Head of caudate nucleus (tissue), 42 donors: ENCODE data around the gene HMCES.
"Not testable (repeated sequence)": the region's sequence is repeated elsewhere in the genome, so short reads cannot be mapped to it uniquely, and the experiment has no call there.

Source experiments
- DNase-seq, 42 donors: peaks; one replicate each; pipeline versions ENCODE4 v3.0.0 to v3.0.0-alpha.2; 2020 to 2021; ENCODE audit warnings: mixed read lengths in 7 of 42
- intact Hi-C: fragments of 100-400 bp; cut with DNase I; formaldehyde crosslinking; loops from one replicate; pipeline ENCODE4 v1.15.0; 2022

Gene HMCES

DNA sequence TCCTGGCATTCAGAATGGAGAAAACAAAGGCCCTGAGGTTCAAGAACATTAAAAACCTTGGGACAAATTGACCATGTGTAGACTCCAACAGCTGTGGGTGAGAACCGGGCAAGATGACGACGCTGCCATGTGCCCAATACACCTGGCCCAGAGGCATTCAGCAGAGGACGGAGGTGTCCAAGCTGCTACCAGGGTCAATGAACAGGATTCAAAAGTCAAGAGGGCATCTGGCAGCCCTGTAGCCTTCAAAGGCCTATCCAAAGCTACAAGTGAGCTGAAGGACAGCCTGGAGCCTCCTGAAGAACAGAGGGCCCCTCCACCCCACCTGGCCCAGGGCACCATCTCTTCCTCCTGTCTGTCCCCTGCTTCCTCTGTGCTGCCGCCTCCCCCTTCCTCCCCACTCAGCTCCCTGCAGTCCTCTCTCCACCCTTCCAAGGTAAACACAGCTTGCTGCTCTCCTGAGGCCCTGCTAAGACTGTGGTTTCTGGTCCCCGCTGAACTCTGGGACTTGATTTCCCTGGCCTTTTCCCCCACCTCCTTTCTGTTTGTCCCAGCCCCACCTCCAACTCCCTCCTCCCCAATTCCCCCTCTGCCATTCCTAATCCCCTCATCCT is 57.5 kb downstream of the HMCES start:
- no peak for DNase-seq
- intact Hi-C loops: no loop called here

DNA sequence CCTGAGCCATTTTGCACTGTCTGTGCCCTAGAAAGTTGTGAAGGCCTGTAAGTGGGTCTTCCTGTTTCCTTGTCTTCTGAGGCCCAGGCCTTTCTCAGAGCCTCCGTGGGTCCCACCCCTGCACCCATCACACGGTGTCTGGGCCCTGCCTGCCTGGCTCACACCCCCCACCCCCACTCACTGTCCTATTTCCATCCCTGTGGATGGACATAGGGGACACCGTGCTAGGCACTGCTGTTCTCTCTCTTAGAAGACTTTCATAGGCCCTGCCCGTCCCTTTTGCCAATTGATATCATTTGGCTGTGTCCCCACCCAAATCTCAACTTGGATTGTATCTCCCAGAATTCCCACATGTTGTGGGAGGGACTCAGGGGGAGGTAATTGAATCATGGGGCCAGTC is 59.0 kb downstream of the HMCES start:
- intact Hi-C loops, DNase-seq: not testable (repeated sequence)

DNA sequence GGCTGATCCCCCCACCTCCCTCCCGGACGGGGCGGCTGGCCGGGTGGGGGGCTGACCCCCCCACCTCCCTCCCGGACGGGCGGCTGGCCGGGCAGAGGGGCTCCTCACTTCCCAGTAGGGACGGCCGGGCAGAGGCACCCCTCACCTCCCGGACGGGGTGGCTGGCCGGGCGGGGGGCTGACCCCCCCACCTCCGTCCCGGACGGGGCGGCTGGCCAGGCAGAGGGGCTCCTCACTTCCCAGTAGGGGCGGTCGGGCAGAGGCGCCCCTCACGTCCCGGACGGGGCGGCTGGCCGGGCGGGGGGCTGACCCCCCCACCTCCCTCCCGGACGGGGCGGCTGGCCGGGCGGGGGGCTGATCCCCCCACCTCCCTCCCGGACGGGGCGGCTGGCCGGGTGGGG is 60.5 kb downstream of the HMCES start:
- DNase-seq, intact Hi-C loops: not testable (repeated sequence)

DNA sequence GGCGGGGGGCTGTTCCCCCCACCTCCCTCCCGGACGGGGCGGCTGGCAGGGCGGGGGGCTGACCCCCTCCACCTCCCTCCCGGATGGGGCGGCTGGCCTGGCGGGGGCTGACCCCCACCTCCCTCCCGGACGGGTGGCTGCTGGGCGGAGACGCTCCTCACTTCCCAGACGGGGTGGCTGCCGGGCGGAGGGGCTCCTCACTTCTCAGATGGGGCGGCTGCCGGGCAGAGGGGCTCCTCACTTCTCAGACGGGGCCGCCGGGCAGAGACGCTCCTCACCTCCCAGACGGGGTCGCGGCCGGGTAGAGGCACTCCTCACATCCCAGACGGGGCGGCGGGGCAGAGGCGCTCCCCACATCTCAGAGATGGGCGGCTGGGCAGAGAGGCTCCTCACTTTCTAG is 61.2 kb downstream of the HMCES start:
- DNase-seq, intact Hi-C loops: not testable (repeated sequence)

DNA sequence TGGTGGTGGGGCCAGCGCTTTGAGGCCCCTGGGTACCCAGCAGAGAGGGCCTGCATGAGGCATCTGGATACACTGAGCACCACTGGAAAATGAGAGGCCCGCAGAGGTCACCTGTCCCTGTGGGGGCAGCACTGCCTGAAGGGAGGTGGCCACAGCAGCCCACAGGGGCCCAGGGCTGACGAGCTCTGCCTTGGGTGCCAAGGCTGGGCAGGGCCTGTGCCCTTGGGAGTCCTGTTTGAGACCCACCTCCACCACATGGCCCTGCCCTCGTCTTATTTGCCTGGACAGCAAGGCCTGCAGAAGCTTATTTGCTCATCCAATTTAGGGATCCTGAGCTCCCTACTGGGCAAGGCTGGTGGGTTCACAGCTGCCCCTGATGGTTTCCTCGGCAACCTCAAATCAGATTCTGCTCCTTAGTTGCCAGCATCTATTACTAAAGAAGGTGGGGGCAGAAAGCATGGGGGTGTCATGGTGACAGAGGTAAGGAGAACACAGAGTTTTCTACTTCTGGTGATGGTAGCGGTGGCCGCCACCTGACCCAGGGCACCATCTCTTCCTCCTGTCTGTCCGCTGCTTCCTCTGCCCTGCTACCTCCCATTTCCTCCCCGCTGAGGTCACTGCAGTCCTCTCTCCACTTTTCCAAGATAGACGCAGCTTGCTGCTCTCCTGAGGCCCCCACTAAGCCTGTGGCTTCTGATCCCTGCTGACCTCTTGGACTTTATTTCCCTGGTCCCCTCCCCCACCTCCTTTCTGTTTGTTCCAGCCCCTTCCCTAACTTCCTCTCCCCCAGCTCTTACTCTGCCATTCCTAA is 62.9 kb downstream of the HMCES start:
- DNase-seq: peak in 21 of 42 donors; percentile 6 to 64 (median 33)
- intact Hi-C loops: no loop called here

DNA sequence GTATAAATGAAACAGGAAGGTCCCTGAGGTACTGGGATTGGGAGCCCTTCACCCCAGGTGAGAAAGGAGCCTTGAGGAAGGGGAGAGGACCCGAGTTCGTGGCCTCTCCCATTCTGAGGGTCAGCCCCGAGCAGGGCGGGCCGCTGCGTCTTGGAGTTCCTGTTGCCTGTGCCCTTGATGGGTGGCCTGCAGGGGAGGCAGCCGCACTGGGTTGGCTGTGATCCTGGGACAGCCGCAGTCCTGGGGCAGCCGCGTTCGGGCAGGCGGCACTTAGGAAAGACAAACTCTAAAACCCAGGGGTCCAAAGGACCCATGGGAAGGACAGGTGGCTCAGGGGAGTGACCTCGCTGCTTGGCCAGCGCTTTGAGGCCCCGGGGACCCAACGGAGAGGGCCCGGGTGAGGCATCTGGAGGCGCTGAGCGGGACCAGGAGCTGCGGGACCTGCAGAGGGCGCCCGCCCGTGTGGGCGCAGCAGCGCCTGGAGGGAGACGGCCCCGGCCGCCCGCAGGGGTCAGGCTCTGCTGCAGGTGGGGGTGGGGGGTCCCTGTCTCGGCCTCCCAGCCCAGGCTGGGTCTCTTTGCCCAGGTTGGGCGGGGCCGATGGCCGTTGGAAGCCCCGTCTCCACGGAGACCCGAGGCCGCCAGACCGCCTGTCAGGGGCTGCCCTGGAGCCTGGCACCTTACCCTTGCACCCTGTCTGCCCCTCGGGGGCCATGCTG is 65.1 kb downstream of the HMCES start:
- intact Hi-C loops: no loop called here
- peak in 29 of 42 donors; percentile 13 to 55 (median 30) for DNase-seq

DNA sequence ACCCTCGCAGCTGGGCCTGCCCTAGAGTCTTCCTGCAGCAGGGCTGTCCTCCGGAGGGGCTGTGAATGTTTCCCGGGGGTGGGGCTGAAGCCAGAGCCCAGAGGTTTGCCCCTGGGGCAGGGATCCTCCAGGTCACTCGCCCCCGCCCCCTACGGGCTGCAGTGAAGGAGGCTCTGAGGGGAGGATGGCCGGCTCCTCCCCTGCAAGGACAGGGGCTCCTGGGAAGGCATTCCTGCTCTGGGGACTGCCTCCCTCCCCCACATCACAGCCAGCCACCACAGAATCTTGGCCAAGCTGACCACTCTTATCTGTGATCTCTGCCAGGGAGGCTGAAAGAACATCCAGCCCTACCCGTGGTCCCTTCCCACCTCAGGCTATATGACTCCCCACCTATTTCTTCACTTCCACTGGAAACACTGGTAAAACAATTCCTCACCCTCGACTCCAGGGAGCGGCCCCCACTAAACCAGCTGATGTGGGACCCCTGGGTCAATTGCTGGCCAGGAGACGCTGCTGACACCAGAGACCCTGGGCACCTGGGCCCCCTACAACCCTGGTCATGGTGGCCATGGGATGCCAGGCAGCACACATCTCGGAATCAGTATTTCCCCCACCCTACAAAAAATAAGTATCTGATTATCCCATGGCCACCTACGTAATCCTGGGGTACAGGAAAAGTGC is 66.0 kb downstream of the HMCES start:
- DNase-seq: no peak
- intact Hi-C loops: no loop called here

DNA sequence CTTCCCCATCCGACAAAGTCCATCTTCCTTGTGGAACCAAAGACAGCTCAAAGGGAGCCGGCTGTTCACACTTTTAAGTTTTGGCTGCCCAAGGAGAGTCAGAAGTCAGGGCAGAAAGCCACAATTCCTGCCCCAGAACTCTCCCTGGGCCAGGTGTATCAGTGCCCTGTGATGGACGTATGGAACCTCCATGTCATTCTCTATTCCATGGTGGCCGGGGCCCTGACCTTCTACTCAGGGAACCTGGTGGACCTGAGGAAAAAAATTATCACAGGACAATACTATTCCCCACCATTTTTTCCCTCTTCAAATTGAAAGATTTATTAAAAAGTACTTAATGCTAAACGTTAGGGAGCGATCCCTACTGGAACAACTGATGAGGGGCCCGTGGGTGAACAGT is 66.6 kb downstream of the HMCES start:
- intact Hi-C loops: no loop called here
- DNase-seq: no peak

DNA sequence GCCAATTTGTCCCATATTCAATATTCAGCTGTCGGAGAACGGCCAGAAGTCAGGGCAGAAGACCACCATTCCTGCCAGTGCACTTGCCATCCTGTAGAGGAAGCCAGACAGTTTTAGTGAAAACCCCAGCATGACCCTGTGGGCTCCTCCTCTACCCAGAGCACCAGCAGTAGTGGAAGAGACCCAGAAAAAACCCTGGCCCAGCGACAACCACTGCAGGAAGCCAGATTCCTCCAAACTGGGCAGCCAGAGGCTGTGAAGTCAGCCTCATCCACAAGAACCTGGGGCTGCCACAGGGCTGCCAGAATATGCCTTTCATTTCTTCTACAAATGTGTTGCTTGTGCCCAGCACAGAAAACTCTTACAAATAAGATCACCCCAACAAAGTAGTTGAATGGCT is 67.3 kb downstream of the HMCES start:
- intact Hi-C loops: no loop called here
- peak in 1 of 42 donors; percentile 14 for DNase-seq

DNA sequence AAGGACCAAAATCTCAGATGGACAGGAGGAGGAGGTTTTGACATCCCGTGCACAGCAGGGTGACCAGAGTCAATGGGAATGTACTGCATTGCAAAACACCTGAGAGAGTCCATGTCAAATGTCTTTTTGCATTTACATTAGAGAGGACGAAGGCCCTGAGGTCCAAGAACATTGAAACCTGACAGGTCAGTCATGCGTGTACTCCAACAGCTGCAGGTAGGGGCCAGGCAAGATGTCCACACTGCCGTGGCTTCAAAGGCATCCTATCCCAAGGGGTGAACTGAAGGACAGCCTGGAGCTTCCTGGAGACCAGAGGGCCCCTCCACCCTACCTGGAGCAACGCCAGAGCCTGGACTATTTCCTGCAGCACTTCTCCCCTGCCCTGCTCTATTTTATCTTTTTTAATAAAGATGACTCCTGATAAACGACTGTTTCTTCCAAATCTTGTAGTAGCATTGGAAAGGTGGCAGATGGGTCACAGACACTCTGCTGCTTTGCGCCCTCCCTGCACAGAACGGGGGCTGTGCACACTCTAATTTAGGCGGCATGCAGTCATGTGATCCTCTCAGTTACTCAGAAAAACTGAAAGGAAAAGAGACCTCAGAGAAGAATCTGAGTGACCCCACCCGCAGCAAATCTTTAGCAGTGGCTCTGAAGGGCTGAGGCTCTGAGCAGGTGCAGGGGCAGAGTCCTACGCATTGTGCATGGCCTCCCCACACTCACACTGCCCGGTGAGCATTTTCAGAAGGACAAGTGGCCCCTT is 68.2 kb downstream of the HMCES start:
- intact Hi-C loops: no loop called here
- peak in 31 of 42 donors; percentile 13 to 79 (median 54) for DNase-seq

DNA sequence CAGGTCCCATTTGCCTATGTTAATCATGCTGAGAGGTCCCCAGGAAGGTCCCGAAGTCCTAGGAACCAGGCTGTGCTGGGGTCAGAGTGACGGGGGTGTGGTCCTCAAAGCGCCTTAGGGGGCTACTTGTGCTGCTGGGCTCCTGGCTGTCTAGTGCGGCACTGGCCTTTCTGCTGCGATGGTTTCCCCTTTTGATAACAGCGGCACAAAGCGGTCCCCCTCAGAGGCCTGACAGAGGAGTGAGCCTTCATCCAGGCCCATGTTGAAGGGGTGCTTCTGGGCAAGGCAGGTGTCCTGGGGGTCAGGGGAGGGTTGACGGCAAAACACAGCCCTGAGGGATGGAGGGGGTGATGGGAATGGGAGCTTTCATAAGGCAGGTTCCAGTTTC is 68.8 kb downstream of the HMCES start:
- intact Hi-C loops: no loop called here
- DNase-seq: no peak

DNA sequence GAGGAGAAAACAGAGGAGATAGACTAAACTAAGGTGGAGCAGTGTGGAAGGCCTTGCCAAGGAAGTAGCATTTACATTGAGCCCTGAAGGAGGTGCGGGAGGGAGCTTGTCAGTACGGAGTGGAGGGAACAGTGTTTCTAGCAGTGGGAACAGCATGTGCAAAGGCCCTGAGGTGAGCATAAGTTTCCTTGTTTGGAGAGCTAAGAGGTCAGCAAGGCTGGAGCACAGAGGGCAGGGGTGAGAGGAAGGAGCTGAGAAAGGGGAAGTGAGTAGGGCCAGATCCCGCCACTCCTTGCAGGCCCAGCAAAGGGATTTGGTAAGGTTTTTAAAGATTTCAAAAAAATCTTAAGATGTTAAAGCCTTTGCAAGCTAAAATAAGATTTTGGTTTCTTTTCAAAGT is 70.1 kb downstream of the HMCES start:
- intact Hi-C loops: no loop called here
- DNase-seq: no peak

DNA sequence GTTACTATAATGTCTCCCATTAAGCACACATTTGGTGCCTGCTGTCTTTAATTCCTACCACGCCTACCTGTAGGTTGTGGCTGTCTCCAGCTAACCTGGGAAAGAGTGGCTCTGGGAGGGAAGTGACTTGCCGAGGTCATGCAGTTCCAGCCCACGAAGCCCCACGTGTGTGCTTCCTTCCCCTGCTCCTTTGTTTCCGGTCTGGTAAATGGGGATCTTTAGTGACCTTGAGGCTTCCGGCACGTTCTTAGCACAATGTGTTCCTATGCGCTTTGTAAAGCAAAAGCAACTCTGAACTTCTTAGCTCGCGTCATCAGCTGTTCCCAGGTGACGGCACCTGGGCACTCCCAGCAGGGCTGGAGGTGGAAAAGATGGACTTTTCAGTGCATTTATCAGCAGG is 70.5 kb downstream of the HMCES start:
- intact Hi-C loops, DNase-seq: not testable (repeated sequence)

DNA sequence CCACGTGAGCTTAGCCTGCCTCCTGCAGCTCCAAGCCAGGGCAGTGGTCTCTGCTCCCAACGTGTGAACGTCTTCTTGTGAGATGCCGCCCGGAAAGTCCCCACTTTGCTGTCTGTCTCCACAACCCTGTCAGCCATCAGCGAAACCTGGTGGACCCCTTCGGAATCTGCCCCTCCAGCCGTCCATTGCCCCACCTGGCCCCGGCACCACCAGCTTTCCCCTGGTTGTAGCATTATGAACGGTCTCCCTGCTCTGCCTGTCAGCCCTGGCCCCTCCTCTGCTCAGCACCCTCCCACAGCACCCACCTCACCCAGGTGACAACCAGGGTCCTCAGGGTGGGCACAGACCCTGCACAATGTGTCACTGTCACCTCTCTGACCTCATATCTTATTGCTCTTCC is 71.1 kb downstream of the HMCES start:
- no peak for DNase-seq
- intact Hi-C loops: no loop called here

DNA sequence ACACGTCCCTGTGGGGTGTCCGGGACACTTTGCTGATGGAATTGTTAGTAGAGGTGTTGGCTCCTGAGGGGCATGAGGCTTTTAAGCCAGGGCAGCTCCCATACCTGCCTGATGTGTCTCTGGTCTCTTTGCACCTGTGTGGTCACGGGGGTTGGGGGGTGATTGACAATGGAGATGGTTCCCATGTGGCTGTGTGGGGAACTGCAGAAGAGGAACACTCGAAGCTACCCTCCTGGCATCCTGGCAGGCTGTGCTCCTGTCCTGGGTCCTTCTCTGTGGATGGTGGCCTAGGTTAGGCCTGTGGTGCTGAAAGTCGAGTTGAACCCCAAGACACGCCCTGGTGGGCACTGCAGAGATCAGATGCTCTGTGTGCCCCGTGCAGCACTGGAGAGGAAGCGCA is 73.4 kb downstream of the HMCES start:
- intact Hi-C loops: no loop called here
- no peak for DNase-seq

DNA sequence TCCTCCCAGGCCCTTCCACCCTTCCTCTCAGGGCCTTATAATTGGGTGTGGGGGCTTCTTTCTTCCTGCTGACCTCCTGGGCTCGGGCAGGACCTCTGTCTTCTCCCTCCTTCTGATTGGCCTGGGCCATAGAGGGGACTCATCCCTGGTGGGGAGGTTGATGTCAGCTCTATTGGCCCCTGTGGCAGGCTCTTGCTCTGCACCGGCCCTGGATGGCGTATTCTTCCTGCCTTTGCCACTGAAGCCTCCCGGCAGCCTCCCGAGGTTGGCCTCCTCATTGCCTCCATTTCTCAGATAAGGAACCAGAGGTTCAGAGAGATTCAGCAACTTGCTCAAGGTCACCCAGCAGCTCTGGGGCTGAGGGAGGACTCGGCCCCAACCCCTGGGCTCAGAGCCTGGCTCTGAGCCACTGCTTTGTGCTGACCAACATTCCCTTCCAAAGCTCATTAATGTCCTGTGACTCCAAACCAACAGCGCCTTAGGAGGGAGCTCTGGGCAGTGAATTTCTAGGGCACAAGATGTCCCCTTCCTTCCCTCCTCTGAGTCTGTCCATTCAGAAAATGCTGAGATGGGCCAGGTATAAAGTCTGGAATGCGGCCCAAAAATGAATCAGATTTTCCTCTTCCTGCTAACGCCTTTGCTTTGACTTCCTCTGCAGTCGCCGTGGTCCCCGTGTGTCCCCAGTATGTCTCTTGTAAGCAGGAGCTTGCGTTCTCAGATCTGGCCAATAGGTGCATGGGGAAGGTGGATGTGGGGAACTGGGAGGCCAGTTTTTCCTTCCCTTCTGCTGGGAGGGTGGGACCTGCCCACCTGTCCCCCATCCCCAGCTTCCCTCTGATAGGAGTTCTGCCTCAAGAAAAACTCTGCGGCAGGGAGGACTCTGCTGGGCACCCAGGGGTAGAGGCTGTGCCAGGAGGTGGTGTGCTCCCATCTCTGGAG is 74.2 kb downstream of the HMCES start:
- DNase-seq: no peak
- intact Hi-C loops: no loop called here

DNA sequence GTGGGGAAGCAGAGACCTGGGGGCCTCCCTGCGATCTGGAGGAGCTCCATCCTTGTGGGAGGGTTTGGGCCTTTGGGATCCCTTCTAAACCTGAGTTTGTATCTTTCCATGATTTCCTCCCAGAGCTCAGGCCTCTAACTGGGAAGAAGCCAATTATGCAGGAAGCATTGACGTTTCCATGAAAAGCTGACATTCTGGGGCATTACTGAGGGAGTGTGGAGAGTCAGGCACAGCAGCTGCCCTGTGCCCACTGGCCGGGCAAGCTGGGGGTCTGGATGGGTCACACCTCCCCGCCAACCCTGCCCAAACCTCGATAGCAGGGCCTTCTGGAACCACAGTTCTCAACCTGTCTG is 74.9 kb downstream of the HMCES start:
- intact Hi-C loops: no loop called here

More for the DNA sequence above, 74.9 kb downstream of the HMCES start:
- DNase-seq: no peak
